Stimulated activated CD4-positive, alpha-beta T cell treated with anti-CD3 and anti-CD28 coated beads, Interleukin-12 subunit alpha, Interleukin-12 subunit beta, amount 100 ng/mL, for 24 hours (primary cell): ENCODE results near the gene FBXO15.
A peak's percentile ranks its signal among the peaks of the same experiment; 100 is the strongest.

Experiments used
- DNase-seq, 2 experiments: peaks; one replicate each; pipeline ENCODE4 v3.0.0-alpha.2; 2020; ENCODE audit warnings: low read depth in 2 of 2

FBXO15 gene, protein sequence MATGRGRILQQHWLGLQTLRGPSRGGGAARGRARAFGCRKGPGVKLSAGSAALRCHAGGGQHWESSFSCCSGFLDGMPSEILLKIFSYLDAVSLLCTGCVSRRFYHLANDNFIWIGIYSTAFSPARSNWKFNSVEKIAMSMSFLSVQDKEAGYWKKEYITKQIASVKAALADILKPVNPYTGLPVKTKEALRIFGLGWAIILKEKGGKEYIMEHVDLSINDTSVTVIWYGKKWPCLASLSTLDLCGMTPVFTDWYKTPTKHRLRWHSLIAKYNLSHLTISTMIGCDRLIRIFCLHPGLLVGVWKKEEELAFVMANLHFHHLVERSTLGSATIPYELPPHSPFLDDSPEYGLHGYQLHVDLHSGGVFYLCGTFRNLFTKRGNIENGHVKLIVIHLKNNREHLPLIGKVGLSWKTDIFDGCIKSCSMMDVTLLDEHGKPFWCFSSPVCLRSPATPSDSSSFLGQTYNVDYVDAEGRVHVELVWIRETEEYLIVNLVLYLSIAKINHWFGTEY

DNA sequence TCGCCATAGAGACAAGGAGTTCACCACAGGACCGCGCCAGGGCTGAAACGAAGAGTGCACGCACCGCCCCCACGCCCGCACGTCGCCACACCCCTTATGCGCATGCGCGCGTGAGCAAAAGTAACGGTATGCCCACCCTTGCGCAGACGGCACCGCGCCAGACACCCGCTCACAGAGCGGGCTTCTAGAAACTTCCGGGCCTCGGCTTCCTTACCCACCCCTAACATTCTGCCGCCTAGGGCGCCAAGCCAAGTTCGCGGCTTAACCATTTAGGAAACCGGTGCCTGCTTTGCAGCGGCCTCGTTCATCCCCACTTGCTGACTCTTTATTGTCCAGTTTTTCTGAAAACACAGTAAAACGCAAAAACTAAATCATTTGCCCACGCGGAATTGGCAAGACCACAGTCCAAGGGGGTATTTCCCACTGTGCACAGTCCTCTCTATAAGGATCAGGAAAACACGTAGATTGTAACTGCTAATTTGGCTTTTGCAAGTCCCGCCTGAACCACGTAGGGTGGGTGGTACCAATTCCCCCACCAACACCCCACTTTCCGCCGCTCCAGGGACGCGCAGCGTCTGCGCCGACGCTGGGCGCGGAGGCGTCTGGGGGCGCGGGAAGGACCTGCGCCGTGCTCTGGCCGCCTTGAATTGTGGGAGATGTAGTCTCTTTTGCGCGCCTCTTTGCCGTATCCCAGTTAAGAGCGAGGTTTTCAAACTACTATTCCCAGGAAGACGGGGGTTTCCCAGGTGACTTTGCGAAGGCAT lies at the start of gene FBXO15, which contains the start of gene TIMM21:
TSS of gene FBXO15 (minus strand) at position 56 of the 764 bp plus-strand sequence. CDS start at position 7, 49 bp downstream.
TSS of gene TIMM21 (plus strand) at position 745 of the 764 bp plus-strand sequence. CDS start 286 bp downstream, outside the sequence.
- DNase-seq: peak; percentile 92 to 93

DNA sequence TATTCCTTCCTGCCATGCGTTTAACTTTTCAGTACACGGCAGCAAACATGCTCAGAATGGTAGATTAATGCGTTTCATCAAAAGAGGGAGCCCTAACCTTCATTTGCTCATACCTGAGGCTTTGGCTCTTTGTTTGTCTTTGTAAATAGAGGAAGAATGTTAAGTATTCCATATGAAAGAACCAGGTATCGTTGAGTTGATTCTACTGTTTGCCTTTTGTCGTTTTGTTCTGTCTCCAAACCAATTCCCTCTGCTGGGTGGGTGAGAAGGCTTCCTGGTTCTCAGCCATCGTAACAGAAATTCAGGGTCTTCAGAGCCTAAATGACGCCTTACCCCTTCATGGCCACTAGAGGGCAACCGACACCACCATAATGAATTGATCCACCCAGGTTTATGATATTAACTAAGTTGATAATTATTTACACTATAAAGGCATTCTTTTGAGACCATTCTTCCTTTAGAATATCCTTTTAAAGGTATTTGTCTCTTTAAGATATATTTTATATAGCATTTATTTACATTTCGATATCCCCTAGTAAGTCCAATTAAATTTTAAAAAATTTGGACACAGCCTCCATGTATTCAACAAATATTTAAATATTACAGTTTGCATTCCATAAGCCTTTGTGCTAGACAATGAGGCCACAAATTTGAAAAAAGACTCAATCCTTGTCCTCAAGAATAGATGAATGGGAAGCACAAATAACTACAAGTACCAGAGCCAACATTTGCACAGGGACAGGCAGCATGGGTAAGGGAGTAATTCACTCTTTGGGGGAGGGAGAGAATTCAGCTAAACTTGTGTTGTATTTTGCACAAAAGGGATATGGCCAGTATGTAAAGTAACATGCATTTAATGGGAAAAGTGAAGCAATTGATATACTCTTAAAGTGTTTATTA lies 48.8 kb upstream of the FBXO15 start:
- peak; percentile 8 to 11 for DNase-seq

DNA sequence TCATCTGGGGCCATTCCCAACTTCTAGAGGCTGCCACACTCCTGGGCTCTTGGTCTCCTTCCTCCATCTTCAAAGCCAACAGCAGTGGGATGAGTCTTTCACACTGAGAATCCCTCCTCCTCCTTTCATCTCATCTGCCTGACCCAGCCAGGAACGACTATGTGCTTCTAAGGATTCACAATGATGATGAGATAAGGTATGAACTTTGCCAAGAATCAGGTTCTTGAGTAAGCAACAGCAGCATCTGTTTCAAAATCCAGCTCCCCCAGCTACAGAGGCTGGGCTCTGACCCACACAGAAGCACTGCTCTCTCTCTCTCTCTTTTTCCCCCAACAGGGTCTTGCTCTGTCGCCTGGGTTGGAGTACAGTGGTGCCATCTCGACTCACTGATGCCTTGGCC lies 47.1 kb upstream of the FBXO15 start:
- no peak for DNase-seq

- no peak for DNase-seq
Observed at GRCh38 chr18:74191577-74191976, 43.9 kb upstream of the FBXO15 start.

DNA sequence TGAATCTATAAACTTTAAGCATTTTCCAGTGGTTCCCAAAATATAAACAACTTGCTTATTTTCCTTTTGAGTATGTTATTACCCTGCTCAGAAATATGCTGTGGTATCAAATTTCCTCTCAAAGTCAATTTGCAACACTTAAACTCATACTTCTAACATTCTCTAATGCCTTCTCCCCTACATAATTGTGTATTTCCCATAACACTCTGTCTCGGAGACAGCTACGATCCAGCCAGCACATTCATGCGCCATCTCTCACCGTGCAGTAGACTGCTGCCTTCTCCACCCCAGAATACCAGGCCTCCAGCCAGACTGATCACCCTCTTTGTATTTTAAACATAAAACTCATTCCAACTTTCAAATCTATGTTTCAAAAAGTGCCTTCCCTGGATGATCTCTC lies 42.5 kb upstream of the FBXO15 start:
- no peak for DNase-seq

GRCh38 chr18:74186661-74187060 lies 39.0 kb upstream of the FBXO15 start:
- DNase-seq: no peak

GRCh38 chr18:74185860-74186259 lies 38.2 kb upstream of the FBXO15 start:
- no peak for DNase-seq

DNA sequence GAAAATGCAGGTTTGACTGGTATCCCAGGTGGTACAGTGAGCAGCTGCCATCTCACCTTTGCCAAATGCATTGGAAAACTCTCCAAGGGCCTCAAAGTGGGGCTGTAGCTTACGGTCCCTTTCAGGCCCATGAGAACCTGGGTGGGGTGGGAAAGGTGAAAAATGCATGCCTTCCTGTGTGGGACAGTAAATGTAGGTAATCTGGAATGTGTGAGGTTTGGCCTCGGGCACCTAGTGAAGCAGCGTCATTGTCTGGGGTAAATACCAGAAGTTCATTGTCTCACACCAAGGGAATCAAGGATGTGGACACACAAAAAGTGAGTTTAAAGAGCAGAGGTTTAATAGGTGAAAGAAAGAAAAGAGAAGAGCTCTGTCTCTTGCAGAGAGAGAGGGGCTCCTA lies 37.2 kb upstream of the FBXO15 start:
- no peak for DNase-seq

GRCh38 chr18:74183130-74183529 lies 35.5 kb upstream of the FBXO15 start:
- DNase-seq: no peak

DNA sequence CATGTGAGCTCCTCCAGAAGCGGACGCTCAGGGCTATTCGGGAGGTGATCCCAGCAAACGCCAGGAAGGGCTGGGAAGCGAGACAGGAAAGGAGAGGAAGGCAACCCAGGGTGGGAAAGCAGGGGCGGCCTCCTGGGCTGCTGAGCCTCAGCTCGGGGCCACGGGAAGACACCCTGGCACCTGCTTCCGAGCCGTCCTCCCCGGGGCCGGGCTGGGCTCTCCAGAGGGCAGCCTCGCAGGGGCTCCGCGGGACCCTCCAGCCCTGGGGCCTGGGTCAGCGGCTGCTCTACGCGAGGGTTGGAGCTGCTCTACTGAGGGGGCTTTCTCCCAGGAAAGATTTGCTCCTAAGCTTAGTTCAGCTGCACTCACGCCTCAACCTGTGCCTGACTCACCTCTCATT lies 34.7 kb upstream of the FBXO15 start:
- DNase-seq: no peak

GRCh38 chr18:74179623-74180199 lies 32.1 kb upstream of the FBXO15 start:
- DNase-seq: no peak

DNA sequence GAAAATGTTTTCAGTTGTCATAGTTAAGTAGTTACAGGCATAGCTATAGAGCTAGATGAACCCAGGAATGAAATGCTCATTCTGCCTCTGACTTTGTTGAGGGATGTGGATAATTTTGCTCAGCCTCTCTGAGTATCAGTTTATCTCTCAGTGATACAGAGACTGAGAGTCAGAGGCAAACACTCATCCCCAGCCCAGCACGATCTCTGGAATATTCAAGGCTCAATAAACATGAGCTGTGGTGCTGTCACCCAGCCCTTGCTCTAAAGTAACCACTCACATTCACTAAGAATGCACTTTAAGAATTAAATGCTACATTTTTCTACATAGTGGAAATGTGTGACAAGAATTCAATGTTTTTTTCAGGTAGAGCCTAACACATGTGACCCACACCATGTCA lies 31.2 kb upstream of the FBXO15 start:
- no peak for DNase-seq

DNA sequence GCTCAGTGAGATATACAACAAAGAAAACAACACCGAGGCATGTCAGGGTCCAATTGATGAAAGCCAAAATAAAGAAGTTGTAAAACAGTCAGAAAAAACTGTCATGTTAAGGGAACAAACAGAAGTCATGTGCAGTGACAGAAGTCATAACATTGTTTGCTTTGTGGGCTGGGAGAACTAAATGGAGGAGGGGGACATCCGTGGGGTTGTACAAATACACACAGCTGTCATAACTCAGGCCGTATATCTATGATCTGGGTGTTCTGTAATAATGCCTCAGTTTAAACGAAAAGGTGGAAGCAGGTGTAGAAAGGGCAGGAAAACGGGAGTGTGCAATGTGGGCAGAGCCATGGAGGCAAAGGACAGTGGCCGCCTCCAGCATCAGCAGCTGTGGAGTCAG lies 28.0 kb upstream of the FBXO15 start:
- no peak for DNase-seq

- DNase-seq: no peak
Observed at GRCh38 chr18:74173434-74173750, 25.8 kb upstream of the FBXO15 start.

- no peak for DNase-seq
Observed at GRCh38 chr18:74172697-74173433, 25.2 kb upstream of the FBXO15 start.

DNA sequence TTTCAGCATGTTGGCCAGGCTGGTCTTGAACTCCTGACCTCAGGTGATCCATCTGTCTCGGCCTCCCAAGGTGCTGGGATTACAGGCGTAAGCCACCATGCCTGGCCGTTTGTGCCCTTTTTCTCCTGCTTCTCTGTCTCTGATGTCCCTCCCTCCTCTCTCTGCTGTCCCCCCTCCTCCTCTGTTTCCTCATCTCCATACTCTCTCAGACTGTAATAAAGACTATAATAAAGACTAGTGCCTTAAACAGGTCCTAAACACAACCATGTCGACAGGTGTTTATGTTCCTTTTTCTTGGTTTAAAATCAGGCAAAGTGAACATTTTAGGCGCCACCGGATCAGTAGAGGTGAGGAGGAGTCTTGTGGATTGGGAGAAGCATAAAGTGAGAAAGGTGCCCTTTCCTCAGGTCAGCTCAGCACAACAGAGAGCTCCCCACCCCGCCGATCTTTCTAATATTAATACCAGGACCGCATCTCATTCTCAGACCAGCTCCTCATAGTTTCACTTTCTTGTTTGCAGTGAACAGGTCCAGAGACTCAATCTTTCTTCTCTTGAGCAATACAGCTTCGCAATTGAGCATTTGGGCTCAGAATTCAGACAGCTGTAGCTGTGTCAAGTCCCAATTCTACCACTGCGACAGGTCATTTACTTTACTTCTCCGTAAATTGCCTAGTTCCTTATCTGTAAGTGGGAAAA lies 24.4 kb upstream of the FBXO15 start:
- DNase-seq: no peak

GRCh38 chr18:74166386-74166785 lies 18.8 kb upstream of the FBXO15 start:
- DNase-seq: no peak

- no peak for DNase-seq
Observed at GRCh38 chr18:74163019-74163660, 15.5 kb upstream of the FBXO15 start.

DNA sequence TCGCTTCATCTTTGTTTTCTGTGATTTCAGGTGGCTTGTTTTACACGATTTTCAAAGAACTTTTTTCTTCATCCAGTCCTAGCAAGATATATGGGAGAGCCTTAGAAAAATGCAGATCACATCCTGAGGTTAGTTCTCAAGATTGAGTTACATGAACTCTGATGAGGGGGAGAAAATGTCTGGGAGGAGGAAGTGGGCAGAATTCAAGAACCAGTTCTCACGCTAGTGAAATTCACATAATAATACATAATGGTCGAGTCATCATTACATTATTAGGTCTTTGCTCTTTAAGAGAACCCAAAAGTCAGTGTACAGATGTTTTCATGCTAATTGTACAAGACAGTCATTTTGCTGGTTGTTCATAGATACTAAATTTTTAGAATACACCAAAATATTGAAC lies 7.6 kb upstream of the FBXO15 start:
- DNase-seq: no peak

DNA sequence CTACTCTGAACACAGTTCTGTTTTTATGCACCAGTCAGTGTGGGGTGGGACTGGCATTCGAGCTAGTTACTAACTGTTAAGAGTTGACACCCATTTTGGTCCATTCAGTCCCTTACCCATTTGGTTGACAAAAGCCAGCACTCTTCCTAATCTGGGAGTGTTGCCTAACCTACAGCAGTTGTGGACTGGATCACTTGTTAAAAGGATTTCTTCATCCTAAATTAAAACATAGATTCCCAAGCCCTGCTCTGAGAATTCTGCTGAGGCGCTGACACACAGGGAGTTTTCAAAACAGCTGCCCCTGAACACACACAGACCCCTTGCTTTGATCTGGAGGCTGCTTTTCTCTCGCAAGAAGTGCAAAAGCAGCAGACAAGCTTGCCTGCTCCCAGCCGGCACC lies 7.1 kb upstream of the FBXO15 start:
- no peak for DNase-seq
